Measurements from ENCODE around the gene CYP11A1. TPM values are rescaled to one million over a fixed set of nuclear protein-coding genes. Genes with fewer than 3 reads are reported as not detected.

CYP11A1 gene
- polyA plus RNA-seq, 1 donor: 0.55 TPM

DNA sequence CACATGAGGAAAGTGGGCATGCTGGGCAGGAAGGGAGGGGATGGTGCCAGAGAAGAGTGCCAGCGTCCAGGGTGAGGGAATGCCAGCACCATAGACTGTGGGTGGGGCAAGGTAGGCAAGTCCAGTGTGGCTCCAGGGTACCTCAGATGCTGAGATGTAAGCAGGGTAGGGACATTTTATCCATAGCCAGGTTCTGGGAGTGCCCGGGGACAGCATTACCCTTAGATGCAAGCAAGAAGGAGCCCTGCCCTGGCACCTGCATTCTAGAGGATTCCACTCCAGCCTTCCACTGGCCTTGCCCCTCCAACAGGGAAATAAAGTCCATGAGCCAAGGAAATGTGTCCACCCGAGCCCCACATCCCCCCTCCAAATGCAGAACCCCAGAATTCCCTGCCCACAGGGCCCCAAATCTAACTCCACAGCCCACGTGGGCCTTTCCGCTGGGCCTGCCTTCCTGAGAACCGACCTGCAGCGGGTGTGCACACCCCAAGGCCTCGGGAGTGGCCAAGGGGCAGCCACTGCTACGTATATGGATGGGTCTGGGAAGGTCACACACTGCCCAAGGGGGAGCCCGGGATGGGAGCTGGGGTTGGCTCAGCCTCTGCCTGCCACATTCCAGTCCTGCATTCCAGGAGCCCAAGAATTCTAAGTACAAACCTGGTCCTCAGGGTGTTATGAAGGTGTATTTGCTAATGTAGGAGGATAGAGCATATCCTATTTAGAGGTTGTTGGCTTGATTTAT lies 20.3 kb upstream of the CYP11A1 start:
- Histone ChIP-seq H3K4me1 (ENCODE audit: control insufficient read depth, insufficient read depth, low read length) (peaks cover 28% of the 10 kb centered on the region), H3K4me3 (ENCODE audit: low read length) (no peak overlapping the region), H3K27ac (ENCODE audit: low read length) (no peak overlapping the region), H3K9me3 (ENCODE audit: control insufficient read depth, low read depth, low read length) (peaks cover 3% of the 10 kb centered on the region), H3K36me3 (ENCODE audit: control insufficient read depth, insufficient read depth, low read length) (no peaks in the 10 kb centered on the region), H3K27me3 (ENCODE audit: control insufficient read depth, insufficient read depth, low read length) (no peaks in the 10 kb centered on the region)
- WGBS (ENCODE audit: insufficient coverage, low lambda C conversion rate): no CpG with 5 or more reads among the region's 10 CpGs
- DNase-seq: no peak

DNA sequence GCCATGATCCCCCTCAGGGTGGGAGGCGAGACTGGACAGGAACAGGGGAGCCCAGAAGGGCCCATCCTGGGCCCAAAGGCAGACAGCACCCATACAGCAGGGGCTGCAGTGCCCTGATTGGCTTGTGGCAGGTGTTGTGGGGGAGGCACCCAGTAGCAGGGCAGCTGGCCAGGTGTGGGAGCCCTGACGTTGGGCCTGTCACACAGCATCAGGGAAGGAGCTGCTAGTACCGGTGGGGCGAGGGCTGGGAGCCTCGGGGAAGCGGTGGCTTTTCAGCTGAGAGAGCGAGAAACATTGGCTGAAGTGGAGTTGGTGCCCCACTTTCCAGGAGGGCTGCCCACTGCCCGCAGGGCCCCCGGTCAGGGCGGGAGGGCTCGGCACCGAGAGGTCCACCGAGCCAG lies 19.7 kb upstream of the CYP11A1 start:
- H3K36me3 ChIP-seq (ENCODE audit: control insufficient read depth, insufficient read depth, low read length): no peaks in the 10 kb centered on the region
- no CpG with 5 or more reads among the region's 13 CpGs for WGBS (ENCODE audit: insufficient coverage, low lambda C conversion rate)
- H3K9me3 ChIP-seq (ENCODE audit: control insufficient read depth, low read depth, low read length): peaks cover 3% of the 10 kb centered on the region
- no peaks in the 10 kb centered on the region for H3K27me3 ChIP-seq (ENCODE audit: control insufficient read depth, insufficient read depth, low read length)
- no peak for DNase-seq
- no peak overlapping the region for H3K4me3 ChIP-seq (ENCODE audit: low read length)
- peaks cover 29% of the 10 kb centered on the region for H3K4me1 ChIP-seq (ENCODE audit: control insufficient read depth, insufficient read depth, low read length)
- no peak overlapping the region for H3K27ac ChIP-seq (ENCODE audit: low read length)

DNA sequence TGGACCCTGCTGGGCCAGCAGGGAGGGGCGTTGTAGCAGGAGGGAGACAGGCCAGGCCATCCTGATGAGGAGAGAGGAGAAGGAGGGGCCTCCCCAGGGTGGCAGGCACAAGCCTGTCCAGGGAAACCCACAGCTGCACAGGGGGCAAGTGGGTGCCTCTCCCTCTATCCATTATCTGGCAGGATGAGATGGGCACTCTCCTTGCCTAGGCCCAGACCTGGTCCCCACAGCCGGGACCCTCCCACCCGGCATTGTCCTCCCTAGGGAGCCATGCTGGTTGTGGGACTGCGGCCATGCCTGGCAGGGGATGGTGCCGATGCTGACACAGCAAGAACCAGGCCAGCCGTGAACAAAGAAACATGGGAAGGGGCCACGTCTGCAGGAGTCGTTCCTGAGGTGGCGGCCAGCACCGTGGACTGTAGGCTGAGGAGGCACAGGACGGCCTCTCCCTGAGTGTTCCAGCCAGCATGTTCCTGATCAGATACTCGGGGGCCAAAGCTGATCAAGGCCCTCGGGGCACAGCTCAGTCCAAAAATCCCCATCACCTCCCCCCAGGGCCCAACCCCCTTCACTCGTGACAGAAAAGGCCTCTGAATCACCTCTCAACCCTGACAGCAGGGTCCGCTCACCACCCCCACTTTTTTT lies 19.2 kb upstream of the CYP11A1 start:
- no peak for DNase-seq
- no peak overlapping the region for H3K27ac ChIP-seq (ENCODE audit: low read length)
- no CpG with 5 or more reads among the region's 15 CpGs for WGBS (ENCODE audit: insufficient coverage, low lambda C conversion rate)

DNA sequence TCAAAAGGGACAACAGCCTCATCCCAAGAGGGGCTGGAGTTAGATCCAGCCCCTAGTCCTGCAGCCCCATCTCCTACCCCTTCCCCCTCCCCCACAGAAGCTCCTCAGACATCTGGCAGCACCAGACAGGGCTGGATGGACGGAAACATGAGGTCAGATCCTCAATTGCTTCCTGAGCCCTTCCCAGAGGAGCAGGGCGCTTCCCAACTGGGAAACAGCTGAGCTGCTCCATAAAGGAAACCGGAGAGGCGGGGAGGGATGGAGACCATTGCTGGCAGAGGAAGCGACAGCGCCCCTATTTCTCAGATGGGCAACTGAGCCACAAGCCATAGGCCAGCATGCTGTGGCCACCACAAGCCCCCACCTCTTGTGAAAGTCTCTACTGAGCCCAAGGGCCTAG lies 18.3 kb upstream of the CYP11A1 start:
- Histone ChIP-seq H3K27me3 (ENCODE audit: control insufficient read depth, insufficient read depth, low read length) (no peaks in the 10 kb centered on the region), H3K4me1 (ENCODE audit: control insufficient read depth, insufficient read depth, low read length) (peaks cover 27% of the 10 kb centered on the region), H3K4me3 (ENCODE audit: low read length) (no peak overlapping the region), H3K36me3 (ENCODE audit: control insufficient read depth, insufficient read depth, low read length) (no peaks in the 10 kb centered on the region), H3K9me3 (ENCODE audit: control insufficient read depth, low read depth, low read length) (peaks cover 3% of the 10 kb centered on the region), H3K27ac (ENCODE audit: low read length) (no peak overlapping the region)
- no peak for DNase-seq
- no CpG with 5 or more reads among the region's 6 CpGs for WGBS (ENCODE audit: insufficient coverage, low lambda C conversion rate)

More for the DNA sequence above, 19.2 kb upstream of the CYP11A1 start:
- Histone ChIP-seq H3K36me3 (ENCODE audit: control insufficient read depth, insufficient read depth, low read length) (no peaks in the 10 kb centered on the region), H3K9me3 (ENCODE audit: control insufficient read depth, low read depth, low read length) (peaks cover 3% of the 10 kb centered on the region), H3K4me3 (ENCODE audit: low read length) (no peak overlapping the region), H3K27me3 (ENCODE audit: control insufficient read depth, insufficient read depth, low read length) (no peaks in the 10 kb centered on the region), H3K4me1 (ENCODE audit: control insufficient read depth, insufficient read depth, low read length) (peaks cover 27% of the 10 kb centered on the region)

DNA sequence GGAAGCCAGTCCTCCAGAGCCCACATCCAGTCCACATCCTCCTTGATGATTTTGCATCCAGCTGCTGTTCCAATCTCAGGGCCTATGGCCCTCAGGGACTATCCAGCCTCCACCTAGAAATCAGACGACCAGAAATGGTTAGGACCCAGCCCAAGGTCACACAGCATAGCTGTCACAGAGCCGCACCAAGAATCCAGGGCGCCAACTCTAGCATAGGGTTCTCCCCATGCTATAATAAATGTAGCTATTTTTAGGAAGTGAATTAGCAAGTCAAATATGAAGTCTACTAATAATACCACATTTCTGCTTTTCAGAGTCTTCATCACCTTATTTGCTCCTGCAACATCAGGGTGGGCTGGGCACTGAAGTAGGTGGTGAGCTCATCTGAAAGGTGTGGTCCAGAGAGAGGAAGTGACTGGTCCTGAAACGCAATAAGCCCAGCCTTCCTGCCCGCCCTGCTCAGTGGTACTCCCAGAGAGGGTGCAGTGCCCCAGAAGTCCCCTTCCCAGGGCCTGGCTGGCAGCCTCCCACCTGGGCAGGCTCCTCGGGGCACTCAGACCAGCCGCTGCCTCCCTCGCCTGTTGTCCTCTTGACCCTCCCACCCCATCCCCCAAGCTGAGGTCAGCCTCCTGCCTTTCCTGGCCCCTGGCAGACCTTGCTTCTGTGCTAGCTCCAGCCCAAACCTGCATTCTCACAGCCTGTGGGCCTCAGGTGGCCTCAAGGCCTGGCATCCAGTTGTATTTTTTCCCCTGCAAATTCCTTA lies 17.6 kb upstream of the CYP11A1 start:
- no CpG with 5 or more reads among the region's 8 CpGs for WGBS (ENCODE audit: insufficient coverage, low lambda C conversion rate)
- no peak overlapping the region for H3K27ac ChIP-seq (ENCODE audit: low read length)
- no peak for DNase-seq
- no peak overlapping the region for H3K4me3 ChIP-seq (ENCODE audit: low read length)
- peaks cover 27% of the 10 kb centered on the region for H3K4me1 ChIP-seq (ENCODE audit: control insufficient read depth, insufficient read depth, low read length)
- H3K27me3 ChIP-seq (ENCODE audit: control insufficient read depth, insufficient read depth, low read length): no peaks in the 10 kb centered on the region
- H3K36me3 ChIP-seq (ENCODE audit: control insufficient read depth, insufficient read depth, low read length): no peaks in the 10 kb centered on the region
- peaks cover 3% of the 10 kb centered on the region for H3K9me3 ChIP-seq (ENCODE audit: control insufficient read depth, low read depth, low read length)

DNA sequence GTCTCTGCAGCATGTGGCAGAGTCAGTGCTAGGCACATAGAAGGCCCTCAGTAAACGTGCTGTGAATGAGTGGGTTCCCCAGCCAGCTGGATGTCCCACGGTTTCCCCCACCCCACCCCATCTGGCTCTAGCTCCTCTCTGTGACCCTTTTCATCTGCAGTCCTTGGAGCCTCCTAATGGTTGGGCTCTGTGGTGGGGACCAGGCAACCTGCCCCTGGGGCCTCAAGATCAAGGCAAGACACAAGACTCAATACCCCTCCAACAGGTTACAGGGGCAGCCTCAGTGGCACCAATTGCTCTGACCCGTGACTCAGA lies 17.1 kb upstream of the CYP11A1 start:
- Histone ChIP-seq H3K4me3 (ENCODE audit: low read length) (no peak overlapping the region), H3K9me3 (ENCODE audit: control insufficient read depth, low read depth, low read length) (peaks cover 3% of the 10 kb centered on the region), H3K27ac (ENCODE audit: low read length) (no peak overlapping the region), H3K4me1 (ENCODE audit: control insufficient read depth, insufficient read depth, low read length) (peaks cover 22% of the 10 kb centered on the region), H3K36me3 (ENCODE audit: control insufficient read depth, insufficient read depth, low read length) (no peaks in the 10 kb centered on the region), H3K27me3 (ENCODE audit: control insufficient read depth, insufficient read depth, low read length) (no peaks in the 10 kb centered on the region)
- no peak for DNase-seq
- no CpG with 5 or more reads among the region's 3 CpGs for WGBS (ENCODE audit: insufficient coverage, low lambda C conversion rate)

DNA sequence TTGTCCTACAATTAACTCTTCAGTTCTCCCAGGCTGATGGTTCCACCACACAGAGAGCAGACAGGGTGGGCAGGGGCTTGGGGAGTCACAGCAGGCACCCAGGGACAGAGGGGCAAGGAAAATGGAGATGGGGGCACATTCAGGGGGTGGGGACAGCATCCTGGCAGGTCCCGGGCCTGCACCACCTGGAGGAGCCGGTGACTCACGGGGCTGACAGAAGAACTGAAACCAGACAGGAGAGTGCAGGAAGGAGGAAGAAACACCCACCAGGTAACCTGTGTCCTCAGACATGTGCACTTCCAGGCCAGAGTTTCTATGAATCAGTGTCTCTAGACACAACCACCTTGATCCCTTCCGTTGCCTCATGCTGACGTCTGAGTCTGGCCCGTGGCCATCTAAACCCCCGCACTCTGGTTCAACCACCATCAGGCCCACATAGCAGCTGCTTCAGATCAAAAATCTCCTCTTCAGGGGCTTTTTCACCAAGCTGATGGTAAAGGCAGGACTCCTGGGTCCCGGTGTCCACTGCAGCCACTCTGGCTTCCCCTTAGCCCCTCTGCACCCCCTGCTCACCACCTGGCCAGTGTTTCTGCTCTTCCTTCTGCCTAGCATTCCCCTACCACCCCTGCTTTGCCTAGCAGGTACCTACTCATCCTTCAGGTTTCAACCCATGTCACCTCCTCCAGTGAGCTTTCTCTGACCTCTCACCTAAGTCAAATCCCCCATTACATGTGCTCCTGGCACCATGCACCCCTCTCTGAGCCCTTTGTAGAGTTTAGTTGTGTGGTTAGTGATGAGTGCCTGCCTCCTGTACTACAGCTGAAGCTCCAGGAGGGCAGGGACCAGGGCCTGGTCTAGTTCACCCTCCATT lies 16.5 kb upstream of the CYP11A1 start:
- no peak overlapping the region for H3K4me3 ChIP-seq (ENCODE audit: low read length)
- H3K4me1 ChIP-seq (ENCODE audit: control insufficient read depth, insufficient read depth, low read length): peaks cover 16% of the 10 kb centered on the region
- DNase-seq: no peak
- no CpG with 5 or more reads among the region's 8 CpGs for WGBS (ENCODE audit: insufficient coverage, low lambda C conversion rate)
- no peak overlapping the region for H3K27ac ChIP-seq (ENCODE audit: low read length)
- H3K9me3 ChIP-seq (ENCODE audit: control insufficient read depth, low read depth, low read length): peaks cover 3% of the 10 kb centered on the region
- no peaks in the 10 kb centered on the region for H3K36me3 ChIP-seq (ENCODE audit: control insufficient read depth, insufficient read depth, low read length)
- H3K27me3 ChIP-seq (ENCODE audit: control insufficient read depth, insufficient read depth, low read length): no peaks in the 10 kb centered on the region

DNA sequence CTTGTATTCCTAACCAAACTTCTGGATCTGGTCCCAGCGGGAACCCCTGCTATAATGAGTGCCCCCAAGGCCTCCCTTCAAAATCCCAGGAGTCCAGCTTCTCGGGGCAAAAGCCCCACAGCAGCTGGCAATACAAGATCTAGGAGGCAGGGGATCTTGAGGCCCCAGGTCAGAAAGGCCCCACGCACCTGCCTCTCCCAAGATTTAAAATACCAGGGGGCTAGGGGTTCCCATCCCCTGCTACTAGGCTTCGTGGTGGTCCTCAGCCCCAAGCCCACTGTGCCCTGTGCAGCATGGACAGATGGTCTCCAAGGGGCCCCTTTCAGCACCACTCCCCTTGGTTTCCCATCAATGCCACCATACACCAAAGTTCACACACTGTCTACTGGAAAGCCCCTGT lies 15.8 kb upstream of the CYP11A1 start:
- H3K4me1 ChIP-seq (ENCODE audit: control insufficient read depth, insufficient read depth, low read length): peaks cover 13% of the 10 kb centered on the region
- H3K36me3 ChIP-seq (ENCODE audit: control insufficient read depth, insufficient read depth, low read length): no peaks in the 10 kb centered on the region
- H3K4me3 ChIP-seq (ENCODE audit: low read length): no peak overlapping the region
- DNase-seq: no peak
- H3K9me3 ChIP-seq (ENCODE audit: control insufficient read depth, low read depth, low read length): no peaks in the 10 kb centered on the region
- no CpG with 5 or more reads among the region's 4 CpGs for WGBS (ENCODE audit: insufficient coverage, low lambda C conversion rate)
- no peak overlapping the region for H3K27ac ChIP-seq (ENCODE audit: low read length)
- H3K27me3 ChIP-seq (ENCODE audit: control insufficient read depth, insufficient read depth, low read length): no peaks in the 10 kb centered on the region

DNA sequence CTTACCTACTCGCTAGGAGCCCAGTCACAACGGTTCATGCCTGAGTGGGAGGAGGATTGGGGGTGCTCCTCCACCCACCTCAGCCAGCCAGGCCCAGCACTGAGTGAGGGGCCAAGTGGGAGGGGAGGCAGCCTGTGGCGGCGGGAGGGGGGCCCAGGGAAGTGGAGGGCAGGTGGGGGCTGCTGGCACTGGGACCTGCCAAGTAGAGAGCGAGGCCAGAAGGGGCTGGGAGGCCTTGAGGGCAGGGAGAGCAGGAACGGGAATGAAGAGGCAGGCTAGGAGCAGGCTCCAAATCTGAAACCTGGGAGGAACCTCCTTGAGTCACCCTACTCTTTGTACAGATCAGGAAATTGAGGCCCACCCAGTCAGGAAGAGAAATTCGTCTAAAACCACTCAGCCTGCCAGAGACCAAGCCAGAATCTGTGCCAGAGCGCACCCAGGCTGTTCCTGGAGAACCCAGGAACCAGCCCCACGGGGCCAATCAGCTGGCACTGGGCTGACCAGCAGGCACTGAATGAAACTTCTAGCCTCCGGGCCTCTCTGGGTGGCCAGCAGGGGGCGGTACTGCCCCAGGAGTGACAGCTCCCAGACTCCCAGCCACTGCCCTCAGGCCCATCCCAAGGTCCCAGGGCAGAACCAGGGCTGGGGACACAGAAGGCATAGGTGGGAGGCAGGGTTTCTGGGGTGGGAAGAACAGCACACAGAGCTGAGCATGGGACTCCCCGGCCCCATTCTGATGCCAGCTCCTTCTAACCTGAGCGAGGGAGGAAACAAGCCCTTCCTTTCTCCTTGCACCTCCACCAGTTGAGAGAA lies 14.8 kb upstream of the CYP11A1 start:
- no peaks in the 10 kb centered on the region for H3K36me3 ChIP-seq (ENCODE audit: control insufficient read depth, insufficient read depth, low read length)
- H3K4me3 ChIP-seq (ENCODE audit: low read length): no peak overlapping the region
- no peaks in the 10 kb centered on the region for H3K9me3 ChIP-seq (ENCODE audit: control insufficient read depth, low read depth, low read length)
- no CpG with 5 or more reads among the region's 13 CpGs for WGBS (ENCODE audit: insufficient coverage, low lambda C conversion rate)
- peaks cover 13% of the 10 kb centered on the region for H3K4me1 ChIP-seq (ENCODE audit: control insufficient read depth, insufficient read depth, low read length)
- peak; percentile 55 to 77 for DNase-seq
- H3K27me3 ChIP-seq (ENCODE audit: control insufficient read depth, insufficient read depth, low read length): no peaks in the 10 kb centered on the region
- no peak overlapping the region for H3K27ac ChIP-seq (ENCODE audit: low read length)
